22Rv1 (cell line): ENCODE data around the gene OSBPL3.

ENCODE experiments used
- H3K27ac ChIP-seq: fragments of 450-650 bp; 2 replicates; pipeline ENCODE4 v1.5.1; 2017
- CTCF ChIP-seq: fragments of 450-650 bp; IDR thresholded peaks from 2 replicates; pipeline ENCODE4 v1.5.1; 2017; ENCODE audit warnings: mild to moderate bottlenecking
- ZFX ChIP-seq: fragments of 450-650 bp; IDR thresholded peaks from 2 replicates; pipeline ENCODE4 v1.6.1; 2017; ENCODE audit warnings: antibody characterized with exemption, borderline replicate concordance

The OSBPL3 gene

GRCh38 chr7:24952464-24952863 lies 27.5 kb downstream of the OSBPL3 start:
- no peak for TF ChIP-seq ZFX
- TF ChIP-seq CTCF: no peak
- no peak overlapping the region for H3K27ac ChIP-seq

- TF ChIP-seq CTCF: no peak
- TF ChIP-seq ZFX: no peak
- no peak overlapping the region for H3K27ac ChIP-seq
Observed at GRCh38 chr7:24951441-24951980, 28.5 kb downstream of the OSBPL3 start.

GRCh38 chr7:24949884-24950283 lies 30.1 kb downstream of the OSBPL3 start:
- TF ChIP-seq CTCF (no peak), ZFX (no peak)

GRCh38 chr7:24948739-24949138 lies 31.2 kb downstream of the OSBPL3 start:
- no peak overlapping the region for H3K27ac ChIP-seq
- TF ChIP-seq CTCF: no peak
- TF ChIP-seq ZFX: no peak

More at GRCh38 chr7:24949884-24950283, 30.1 kb downstream of the OSBPL3 start:
- no peak overlapping the region for H3K27ac ChIP-seq

GRCh38 chr7:24946467-24946866 lies 33.5 kb downstream of the OSBPL3 start:
- peak overlapping the region; percentile 31 for H3K27ac ChIP-seq
- TF ChIP-seq ZFX (no peak), CTCF (no peak)

- TF ChIP-seq CTCF: no peak
- TF ChIP-seq ZFX: no peak
- no peak overlapping the region; the same call in 1 of the 2 replicates for H3K27ac ChIP-seq
Observed at GRCh38 chr7:24945899-24946298, 34.1 kb downstream of the OSBPL3 start.

- no peak for TF ChIP-seq ZFX
- TF ChIP-seq CTCF: no peak
- no peak overlapping the region for H3K27ac ChIP-seq
Observed at GRCh38 chr7:24943096-24943948, 36.7 kb downstream of the OSBPL3 start.
